IPS-15b (cell line): ENCODE data around the gene NUP214.

Experiments
- H3K27me3 ChIP-seq: one replicate; pipeline ENCODE4 v1.6.1; 2013; ENCODE audit warnings: low read length; ENCODE audit not compliant: control insufficient read depth, insufficient read depth
- H3K36me3 ChIP-seq: one replicate; pipeline ENCODE4 v1.6.1; 2013; ENCODE audit warnings: low read length; ENCODE audit not compliant: control insufficient read depth, insufficient read depth
- H3K4me1 ChIP-seq: one replicate; pipeline ENCODE4 v1.6.1; 2013; ENCODE audit warnings: mild to moderate bottlenecking, low read length; ENCODE audit not compliant: control insufficient read depth, insufficient read depth
- H3K4me3 ChIP-seq: one replicate; pipeline ENCODE4 v1.5.1; 2013; ENCODE audit warnings: low read depth, low read length
- H3K9ac ChIP-seq: one replicate; pipeline ENCODE4 v1.6.1; 2013; ENCODE audit warnings: low read depth, mild to moderate bottlenecking, low read length
- H3K9me3 ChIP-seq: one replicate; pipeline ENCODE4 v1.6.1; 2013; ENCODE audit warnings: mild to moderate bottlenecking, low read length; ENCODE audit not compliant: control insufficient read depth, insufficient read depth

Gene NUP214

GRCh38 chr9:131174681-131175239 is 49.4 kb downstream of the NUP214 start:
- H3K4me3 ChIP-seq: no peak overlapping the region
- no peaks in the 10 kb centered on the region for H3K27me3 ChIP-seq
- H3K36me3 ChIP-seq: peaks cover 10% of the 10 kb centered on the region

GRCh38 chr9:131177898-131178297 is 52.5 kb downstream of the NUP214 start:
- H3K36me3 ChIP-seq: peaks cover 17% of the 10 kb centered on the region

More at GRCh38 chr9:131174681-131175239, 49.4 kb downstream of the NUP214 start:
- Histone ChIP-seq H3K4me1 (no peaks in the 10 kb centered on the region), H3K9me3 (no peaks in the 10 kb centered on the region), H3K9ac (no peak overlapping the region)

GRCh38 chr9:131178382-131178781 is 53.0 kb downstream of the NUP214 start:
- Histone ChIP-seq H3K4me1 (no peaks in the 10 kb centered on the region), H3K9ac (no peak overlapping the region), H3K4me3 (no peak overlapping the region), H3K36me3 (peaks cover 17% of the 10 kb centered on the region), H3K9me3 (no peaks in the 10 kb centered on the region), H3K27me3 (no peaks in the 10 kb centered on the region)

More at GRCh38 chr9:131177898-131178297, 52.5 kb downstream of the NUP214 start:
- H3K9me3 ChIP-seq: no peaks in the 10 kb centered on the region
- H3K9ac ChIP-seq: no peak overlapping the region
- no peaks in the 10 kb centered on the region for H3K4me1 ChIP-seq
- no peaks in the 10 kb centered on the region for H3K27me3 ChIP-seq
- no peak overlapping the region for H3K4me3 ChIP-seq

- Histone ChIP-seq H3K36me3 (peaks cover 17% of the 10 kb centered on the region), H3K9ac (no peak overlapping the region), H3K27me3 (no peaks in the 10 kb centered on the region), H3K4me3 (no peak overlapping the region), H3K9me3 (no peaks in the 10 kb centered on the region), H3K4me1 (no peaks in the 10 kb centered on the region)
Measured at GRCh38 chr9:131178926-131179325, 53.5 kb downstream of the NUP214 start.

GRCh38 chr9:131179561-131180219 is 54.3 kb downstream of the NUP214 start:
- Histone ChIP-seq H3K4me1 (no peaks in the 10 kb centered on the region), H3K9ac (no peak overlapping the region), H3K4me3 (no peak overlapping the region), H3K9me3 (no peaks in the 10 kb centered on the region), H3K27me3 (no peaks in the 10 kb centered on the region), H3K36me3 (peaks cover 15% of the 10 kb centered on the region)

GRCh38 chr9:131180454-131180853 is 55.1 kb downstream of the NUP214 start:
- no peaks in the 10 kb centered on the region for H3K4me1 ChIP-seq
- no peaks in the 10 kb centered on the region for H3K27me3 ChIP-seq
- no peak overlapping the region for H3K4me3 ChIP-seq
- H3K9ac ChIP-seq: no peak overlapping the region
- no peaks in the 10 kb centered on the region for H3K9me3 ChIP-seq
- peaks cover 11% of the 10 kb centered on the region for H3K36me3 ChIP-seq

GRCh38 chr9:131181091-131181681 is 55.8 kb downstream of the NUP214 start:
- Histone ChIP-seq H3K36me3 (peaks cover 11% of the 10 kb centered on the region), H3K27me3 (no peaks in the 10 kb centered on the region), H3K4me3 (no peak overlapping the region), H3K4me1 (no peaks in the 10 kb centered on the region), H3K9ac (no peak overlapping the region), H3K9me3 (no peaks in the 10 kb centered on the region)

- H3K9ac ChIP-seq: no peak overlapping the region
- H3K36me3 ChIP-seq: peaks cover 9% of the 10 kb centered on the region
- no peaks in the 10 kb centered on the region for H3K4me1 ChIP-seq
- H3K9me3 ChIP-seq: no peaks in the 10 kb centered on the region
- H3K27me3 ChIP-seq: no peaks in the 10 kb centered on the region
- H3K4me3 ChIP-seq: no peak overlapping the region
Measured at GRCh38 chr9:131185924-131186323, 60.5 kb downstream of the NUP214 start.

- Histone ChIP-seq H3K36me3 (peaks cover 9% of the 10 kb centered on the region), H3K4me3 (no peak overlapping the region), H3K9me3 (no peaks in the 10 kb centered on the region), H3K9ac (no peak overlapping the region), H3K4me1 (no peaks in the 10 kb centered on the region), H3K27me3 (no peaks in the 10 kb centered on the region)
Measured at GRCh38 chr9:131186622-131187021, 61.2 kb downstream of the NUP214 start.

GRCh38 chr9:131187957-131188356 is 62.6 kb downstream of the NUP214 start:
- Histone ChIP-seq H3K4me1 (no peaks in the 10 kb centered on the region), H3K36me3 (peaks cover 5% of the 10 kb centered on the region), H3K27me3 (no peaks in the 10 kb centered on the region), H3K9ac (no peak overlapping the region), H3K4me3 (no peak overlapping the region), H3K9me3 (no peaks in the 10 kb centered on the region)

- H3K9ac ChIP-seq: no peak overlapping the region
- H3K4me1 ChIP-seq: no peaks in the 10 kb centered on the region
- H3K36me3 ChIP-seq: peaks cover 5% of the 10 kb centered on the region
- H3K27me3 ChIP-seq: no peaks in the 10 kb centered on the region
- H3K9me3 ChIP-seq: no peaks in the 10 kb centered on the region
- no peak overlapping the region for H3K4me3 ChIP-seq
Measured at GRCh38 chr9:131188976-131189375, 63.6 kb downstream of the NUP214 start.

- H3K4me1 ChIP-seq: no peaks in the 10 kb centered on the region
- H3K36me3 ChIP-seq: peaks cover 5% of the 10 kb centered on the region
- H3K9ac ChIP-seq: no peak overlapping the region
- H3K27me3 ChIP-seq: no peaks in the 10 kb centered on the region
- H3K4me3 ChIP-seq: no peak overlapping the region
- H3K9me3 ChIP-seq: no peaks in the 10 kb centered on the region
Measured at GRCh38 chr9:131190191-131190590, 64.8 kb downstream of the NUP214 start.
